D721Med (cell line): ENCODE results near the gene LCLAT1.

Source experiments
- DNase-seq: peaks from one replicate; pipeline ENCODE4 v3.0.0; 2011; ENCODE audit warnings: low spot score; ENCODE audit not compliant: insufficient read length
- FAIRE-seq: peaks from 2 replicates; lab custom pipeline; 2011; peaks lifted over from hg19 to GRCh38; lab: Jason Lieb, UNC
- TF ChIP-seq, protein P1 (sequence below): IDR thresholded peaks from 2 replicates; pipeline ENCODE4 v1.5.1; 2012; ENCODE audit warnings: mild to moderate bottlenecking, control low read depth; ENCODE audit not compliant: insufficient read depth; ENCODE audit errors: missing control alignments

Gene LCLAT1

DNA sequence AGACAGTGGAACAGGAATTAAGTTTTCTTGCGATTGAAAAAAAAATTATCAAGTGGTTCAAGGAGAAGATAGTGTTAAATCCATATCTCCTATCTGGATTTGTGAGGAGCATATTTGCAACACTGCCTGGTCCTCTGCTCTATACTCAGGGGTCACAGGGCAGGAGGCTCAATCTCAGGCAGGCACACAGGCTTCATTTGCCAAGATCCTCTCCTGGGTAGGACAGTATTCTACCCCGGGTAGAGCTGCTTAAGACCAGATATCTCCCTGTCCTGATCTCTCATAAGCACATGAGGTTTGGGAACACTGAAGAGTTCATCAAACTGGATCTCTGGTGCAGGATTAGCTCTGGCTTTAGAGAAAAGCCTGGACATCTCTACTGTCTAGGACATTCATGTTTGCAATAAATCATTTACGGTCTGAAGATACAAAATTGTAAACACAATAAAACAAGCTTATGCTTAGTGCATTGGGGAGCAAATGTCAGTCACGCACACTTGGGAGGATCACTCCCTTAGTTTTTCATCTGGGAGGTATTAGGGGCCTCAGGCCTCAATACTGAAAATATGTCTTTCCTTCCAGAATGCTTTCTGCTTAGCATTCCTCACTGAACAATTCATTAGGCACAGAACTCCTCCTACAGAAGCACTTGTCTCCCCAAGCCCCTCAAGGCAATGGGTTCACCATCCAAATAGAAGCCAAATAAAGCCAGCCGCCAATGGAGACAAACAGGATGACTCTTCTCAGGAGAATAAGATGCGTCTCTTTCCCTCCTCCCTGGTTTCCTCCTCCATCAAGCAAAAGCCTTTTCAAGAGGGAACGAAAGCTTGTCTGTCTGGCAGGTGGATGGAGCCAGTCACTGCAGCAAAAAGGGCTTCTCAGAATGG, 34.1 kb upstream of the LCLAT1 start:
- FAIRE-seq, result no peak
- DNase-seq, result no peak

DNA sequence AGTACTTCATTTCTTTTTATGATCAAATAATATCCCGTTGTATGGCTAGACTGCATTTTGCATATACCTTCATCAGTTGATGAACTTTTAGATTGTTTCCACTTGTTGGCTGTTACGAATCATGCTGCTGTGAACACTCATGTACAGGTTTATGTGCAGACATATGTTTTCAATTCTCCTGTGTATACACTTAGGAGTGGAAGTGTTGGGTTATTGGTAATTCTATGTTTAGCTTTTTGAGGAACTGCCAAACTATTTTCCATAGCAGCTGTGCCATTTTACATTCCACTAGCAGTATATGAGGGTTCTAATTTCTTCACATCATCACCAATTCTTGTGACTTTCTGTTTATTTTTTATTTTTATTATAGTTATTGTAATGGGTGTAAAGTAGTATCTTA, 32.1 kb upstream of the LCLAT1 start:
- FAIRE-seq, result no peak
- TF ChIP-seq, protein P1, sequence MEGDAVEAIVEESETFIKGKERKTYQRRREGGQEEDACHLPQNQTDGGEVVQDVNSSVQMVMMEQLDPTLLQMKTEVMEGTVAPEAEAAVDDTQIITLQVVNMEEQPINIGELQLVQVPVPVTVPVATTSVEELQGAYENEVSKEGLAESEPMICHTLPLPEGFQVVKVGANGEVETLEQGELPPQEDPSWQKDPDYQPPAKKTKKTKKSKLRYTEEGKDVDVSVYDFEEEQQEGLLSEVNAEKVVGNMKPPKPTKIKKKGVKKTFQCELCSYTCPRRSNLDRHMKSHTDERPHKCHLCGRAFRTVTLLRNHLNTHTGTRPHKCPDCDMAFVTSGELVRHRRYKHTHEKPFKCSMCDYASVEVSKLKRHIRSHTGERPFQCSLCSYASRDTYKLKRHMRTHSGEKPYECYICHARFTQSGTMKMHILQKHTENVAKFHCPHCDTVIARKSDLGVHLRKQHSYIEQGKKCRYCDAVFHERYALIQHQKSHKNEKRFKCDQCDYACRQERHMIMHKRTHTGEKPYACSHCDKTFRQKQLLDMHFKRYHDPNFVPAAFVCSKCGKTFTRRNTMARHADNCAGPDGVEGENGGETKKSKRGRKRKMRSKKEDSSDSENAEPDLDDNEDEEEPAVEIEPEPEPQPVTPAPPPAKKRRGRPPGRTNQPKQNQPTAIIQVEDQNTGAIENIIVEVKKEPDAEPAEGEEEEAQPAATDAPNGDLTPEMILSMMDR, result no peak

More for the DNA sequence above, 34.1 kb upstream of the LCLAT1 start:
- TF ChIP-seq, protein P1, result no peak

DNA sequence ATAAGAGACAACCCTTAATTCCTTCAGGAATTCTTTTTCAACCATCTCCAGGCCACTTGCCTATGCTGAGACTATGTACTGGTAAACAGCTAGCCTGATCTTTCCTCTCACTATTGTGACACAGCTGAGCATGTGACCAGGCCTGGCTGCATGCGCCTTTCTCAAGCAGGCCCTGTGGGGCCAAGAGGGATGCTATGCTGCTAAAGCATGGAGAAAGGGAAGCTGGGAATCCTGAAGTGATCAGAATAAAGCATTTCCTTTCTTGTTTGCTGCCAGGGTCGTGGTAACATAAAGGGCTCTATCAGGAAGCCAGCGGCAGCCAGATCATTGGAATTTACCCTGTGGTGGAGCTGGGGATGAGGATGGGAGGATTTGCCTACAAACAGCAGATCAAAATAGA, 29.8 kb upstream of the LCLAT1 start:
- TF ChIP-seq, protein P1, result no peak
- DNase-seq, result no peak
- FAIRE-seq, result no peak

More for the DNA sequence above, 32.1 kb upstream of the LCLAT1 start:
- no peak for DNase-seq

DNA sequence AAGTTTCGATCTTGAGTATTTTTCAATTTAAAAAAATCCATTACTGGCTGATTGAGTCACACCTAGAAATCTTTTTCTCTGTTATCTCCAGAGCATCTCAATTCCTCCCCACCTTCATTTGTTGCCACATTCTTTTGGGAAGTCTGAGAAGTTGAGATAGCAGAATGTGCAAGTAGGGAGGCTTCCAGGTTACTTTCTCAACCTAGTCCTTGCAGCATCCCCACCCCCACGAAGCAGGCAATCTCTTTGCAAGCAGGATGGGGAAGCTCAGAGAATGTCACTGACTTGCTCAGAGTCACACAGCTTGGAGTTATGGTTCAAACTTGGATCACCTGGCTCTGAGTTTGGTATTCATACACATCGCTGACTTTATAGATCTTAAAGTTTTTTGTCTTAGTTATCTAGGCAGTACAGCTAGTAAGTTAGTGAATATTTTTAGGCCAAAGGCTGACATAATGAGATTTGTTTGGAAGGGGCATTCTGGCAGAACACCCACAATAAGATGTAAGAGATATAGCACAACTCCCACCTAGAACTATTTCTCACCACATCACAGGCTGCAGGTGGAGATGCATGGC, 25.9 kb upstream of the LCLAT1 start:
- DNase-seq (no peak), FAIRE-seq (no peak)
- TF ChIP-seq, protein P1, result no peak

DNA sequence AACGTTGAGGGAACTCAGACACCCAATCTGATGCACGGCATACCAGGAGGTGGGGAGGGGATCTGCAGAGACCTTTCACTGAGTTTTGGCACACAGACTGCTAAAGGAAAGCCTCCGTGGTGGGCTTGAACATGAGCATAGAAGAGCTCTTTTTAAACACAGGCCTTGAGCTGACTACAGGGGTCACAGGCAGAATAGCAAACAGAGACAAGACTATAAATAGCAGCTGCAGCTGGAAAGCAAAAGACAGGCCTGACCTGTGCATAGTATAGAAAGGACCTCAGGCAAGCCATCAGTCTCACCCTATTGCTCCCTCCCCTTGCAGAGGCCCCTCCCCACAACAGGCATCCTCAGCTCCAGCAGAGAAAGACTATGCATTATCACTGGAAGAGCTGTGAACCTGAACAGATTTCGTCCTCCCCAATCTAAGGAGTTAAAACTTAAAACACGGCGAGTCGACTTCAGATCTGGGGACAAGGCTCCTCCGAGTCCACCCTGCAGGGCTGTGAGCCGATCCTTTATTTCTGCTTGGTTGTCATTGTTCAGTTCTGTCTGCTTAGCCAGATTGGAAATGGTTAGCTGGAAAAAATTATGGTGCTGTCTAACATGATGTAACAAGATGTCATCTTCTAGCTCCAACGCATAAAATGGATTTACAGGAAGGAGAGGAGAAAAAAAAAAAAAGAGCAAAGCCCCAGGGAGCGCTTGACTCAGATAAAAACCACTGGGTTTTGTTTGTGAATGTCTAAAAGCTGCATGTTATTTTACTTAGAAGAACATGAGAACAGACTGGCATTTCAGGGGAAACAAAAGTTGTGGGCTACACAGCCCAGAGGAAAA, 25.2 kb upstream of the LCLAT1 start:
- FAIRE-seq (no peak), DNase-seq (no peak)
- TF ChIP-seq, protein P1, result no peak

DNA sequence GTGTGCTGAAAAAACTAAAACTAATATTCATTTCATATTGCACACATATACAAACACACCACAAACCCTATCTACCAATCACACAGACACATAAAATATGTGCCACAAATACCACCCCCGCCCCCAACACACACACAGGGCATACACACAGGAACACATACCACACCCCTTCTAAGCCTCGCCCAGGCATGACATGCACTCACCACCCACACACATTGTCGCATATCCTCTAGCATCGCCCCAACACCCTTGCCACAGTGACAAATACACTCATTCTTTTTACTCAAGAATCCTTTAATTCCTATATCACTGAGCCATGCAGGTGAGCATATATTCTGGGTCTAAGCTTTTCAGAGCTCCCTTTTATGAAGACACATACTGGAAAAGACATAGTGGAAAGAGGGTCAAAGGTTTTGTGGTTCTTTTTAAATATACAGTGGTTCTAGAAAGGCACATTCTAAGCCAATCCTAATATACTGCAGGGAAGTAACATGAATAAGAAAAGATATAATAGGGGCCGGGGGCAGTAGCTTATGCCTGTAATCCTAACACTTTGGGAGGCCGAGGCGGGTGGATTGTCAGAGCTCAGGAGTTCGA, 24.5 kb upstream of the LCLAT1 start:
- TF ChIP-seq, protein P1, result no peak
- DNase-seq (no peak), FAIRE-seq (no peak)
